Liver (tissue), 10 donors: Measurements from ENCODE around the gene CFAP251. TPM values are rescaled to one million over a fixed set of nuclear protein-coding genes. Genes with fewer than 3 reads are reported as not detected.

Experiments used
- DNase-seq: peaks from one replicate; pipeline ENCODE4 v3.0.0-alpha.2; 2017; ENCODE audit warnings: low spot score
- H3K27ac ChIP-seq, 2 donors: one replicate each; pipeline ENCODE4 v1.7.0; 2013; ENCODE audit warnings: inconsistent platforms in 2 of 2, low read length in 2 of 2, control low read depth in 1 of 2, low read depth in 1 of 2, mild to moderate bottlenecking in 1 of 2
- H3K27me3 ChIP-seq, 4 donors: one replicate each; pipeline versions ENCODE4 v1.6.1 to v1.7.0; 2013; ENCODE audit warnings: low read length in 3 of 4, inconsistent platforms in 1 of 4, mild to moderate bottlenecking in 1 of 4, moderate library complexity in 1 of 4; ENCODE audit not compliant: control insufficient read depth in 4 of 4, insufficient read depth in 4 of 4
- H3K36me3 ChIP-seq, 4 donors: one replicate each; pipeline versions ENCODE4 v1.6.1 to v1.7.0; 2013; ENCODE audit warnings: low read length in 3 of 4, mild to moderate bottlenecking in 3 of 4, low read depth in 1 of 4, moderate library complexity in 1 of 4; ENCODE audit not compliant: control insufficient read depth in 4 of 4, insufficient read depth in 3 of 4
- H3K4me1 ChIP-seq, 4 donors: one replicate each; pipeline versions ENCODE4 v1.6.1 to v1.7.0; 2013; ENCODE audit warnings: low read length in 3 of 4, mild to moderate bottlenecking in 3 of 4, moderate library complexity in 1 of 4; ENCODE audit not compliant: control insufficient read depth in 4 of 4, insufficient read depth in 4 of 4
- H3K4me3 ChIP-seq, 3 donors: one replicate each; pipeline versions ENCODE4 v1.6.1 to v1.7.0; 2013; ENCODE audit warnings: low read length in 3 of 3, control low read depth in 1 of 3, low read depth in 1 of 3, mild to moderate bottlenecking in 1 of 3
- H3K9ac ChIP-seq, 2 donors: one replicate each; pipeline ENCODE4 v1.7.0; 2013; ENCODE audit warnings: low read length in 2 of 2, mild to moderate bottlenecking in 2 of 2, moderate library complexity in 2 of 2, control low read depth in 1 of 2, low read depth in 1 of 2
- H3K9me3 ChIP-seq, 4 donors: one replicate each; pipeline versions ENCODE4 v1.6.1 to v1.7.0; 2013; ENCODE audit warnings: low read length in 3 of 4; ENCODE audit not compliant: control insufficient read depth in 4 of 4
- EGR1 ChIP-seq, 2 donors: IDR thresholded peaks; 2 replicates each; pipeline ENCODE4 v1.6.1; 2016 to 2018; ENCODE audit warnings: antibody characterized with exemption in 2 of 2, low read depth in 2 of 2
- FOXA1 ChIP-seq: IDR thresholded peaks from 2 replicates; pipeline ENCODE4 v1.6.1; 2016; ENCODE audit warnings: antibody characterized with exemption
- FOXA2 ChIP-seq: IDR thresholded peaks from 2 replicates; pipeline ENCODE4 v1.6.1; 2016; ENCODE audit warnings: antibody characterized with exemption
- GABPA ChIP-seq, 2 donors: IDR thresholded peaks in 1 of 2; conservative IDR thresholded peaks in 1 of 2; 2 replicates each; pipeline ENCODE4 v1.6.1; 2016; ENCODE audit warnings: antibody characterized with exemption in 2 of 2, mild to moderate bottlenecking in 1 of 2, moderate library complexity in 1 of 2
- HNF4A ChIP-seq, 2 donors: conservative IDR thresholded peaks; 2 replicates each; pipeline ENCODE4 v1.6.1; 2016; ENCODE audit warnings: antibody characterized with exemption in 2 of 2, mild to moderate bottlenecking in 2 of 2
- HNF4G ChIP-seq: IDR thresholded peaks from 2 replicates; pipeline ENCODE4 v1.6.1; 2016; ENCODE audit warnings: antibody characterized with exemption
- JUND ChIP-seq, 2 donors: IDR thresholded peaks; 2 replicates each; pipeline ENCODE4 v1.6.1; 2016; ENCODE audit warnings: antibody characterized with exemption in 2 of 2
- NR2F2 ChIP-seq: IDR thresholded peaks from 2 replicates; pipeline ENCODE4 v1.6.1; 2016; ENCODE audit warnings: antibody characterized with exemption
- RAD21 ChIP-seq, 2 donors: IDR thresholded peaks; 2 replicates each; pipeline ENCODE4 v1.6.1; 2016; ENCODE audit warnings: antibody characterized with exemption in 2 of 2, mild to moderate bottlenecking in 2 of 2
- RXRA ChIP-seq, 2 donors: IDR thresholded peaks; 2 replicates each; pipeline ENCODE4 v1.6.1; 2017 to 2018; ENCODE audit warnings: antibody characterized with exemption in 2 of 2, mild to moderate bottlenecking in 1 of 2
- SP1 ChIP-seq: IDR thresholded peaks from 2 replicates; pipeline ENCODE4 v1.6.1; 2018; ENCODE audit warnings: antibody characterized with exemption, mild to moderate bottlenecking
- TAF1 ChIP-seq: conservative IDR thresholded peaks from 2 replicates; pipeline ENCODE4 v1.6.1; 2016; ENCODE audit warnings: antibody characterized with exemption, mild to moderate bottlenecking
- YY1 ChIP-seq: IDR thresholded peaks from 2 replicates; pipeline ENCODE4 v1.6.1; 2016; ENCODE audit warnings: antibody characterized with exemption, mild to moderate bottlenecking
- WGBS: extraction: QIAGEN DNeasy Blood & Tissue Kit; methylation state at CpG from one replicate; pipeline ENCODE4 v1.1.7; 2013; 5-methylcytosine and 5-hydroxymethylcytosine counted together
- polyA plus RNA-seq, 2 donors: library from polyadenylated mRNA; stranded (reverse) in 1 of 2; unstranded in 1 of 2; fragments of 200-250 nt in 1 of 2; fragments of >200 nt in 1 of 2; fragmentation: Nextera tagmentation in 1 of 2; extraction: Ambion mirVana in 1 of 2; gene quantifications; one replicate each; pipeline versions ENCODE4 v1.2.1 to v1.2.3, GENCODE V29; 2013 to 2015
- small RNA-seq: library from RNA; depleted of rRNA; stranded (forward); fragments of <200 nt; gene quantifications from one replicate; pipeline ENCODE3, GENCODE V24; 2014
- total RNA-seq, 2 donors: library from RNA; depleted of rRNA; stranded (reverse); fragments of >200 nt; gene quantifications; one replicate each; pipeline ENCODE4 v1.2.3, GENCODE V29; 2014
- TF ChIP-seq, protein P1 (sequence below): IDR thresholded peaks from 2 replicates; pipeline ENCODE4 v1.6.1; 2016; ENCODE audit warnings: antibody characterized with exemption
- TF ChIP-seq, protein P2 (sequence below): IDR thresholded peaks from 2 replicates; pipeline ENCODE4 v1.6.1; 2016; ENCODE audit warnings: antibody characterized with exemption
- TF ChIP-seq, protein P3 (sequence below): IDR thresholded peaks from 2 replicates; pipeline ENCODE4 v1.6.1; 2016; ENCODE audit warnings: antibody characterized with exemption, mild to moderate bottlenecking
- TF ChIP-seq, protein P4 (sequence below): IDR thresholded peaks from 2 replicates; pipeline ENCODE4 v1.6.1; 2016; ENCODE audit warnings: antibody characterized with exemption
- TF ChIP-seq, protein P5 (sequence below): fragments of 150-350 bp; IDR thresholded peaks from 2 replicates; pipeline ENCODE4 v1.5.1; 2017; ENCODE audit warnings: improper control_type of control experiment, low read depth, low read length; ENCODE audit not compliant: missing input control
- donor health status: healthy.
- donor health status: healthy.
- donor health status: healthy.
- donor health status: healthy.
- donor health status: healthy.

The CFAP251 gene
- total and polyA plus RNA-seq, 4 donors = 1.6 to 4.0 (median 2.0) TPM

DNA sequence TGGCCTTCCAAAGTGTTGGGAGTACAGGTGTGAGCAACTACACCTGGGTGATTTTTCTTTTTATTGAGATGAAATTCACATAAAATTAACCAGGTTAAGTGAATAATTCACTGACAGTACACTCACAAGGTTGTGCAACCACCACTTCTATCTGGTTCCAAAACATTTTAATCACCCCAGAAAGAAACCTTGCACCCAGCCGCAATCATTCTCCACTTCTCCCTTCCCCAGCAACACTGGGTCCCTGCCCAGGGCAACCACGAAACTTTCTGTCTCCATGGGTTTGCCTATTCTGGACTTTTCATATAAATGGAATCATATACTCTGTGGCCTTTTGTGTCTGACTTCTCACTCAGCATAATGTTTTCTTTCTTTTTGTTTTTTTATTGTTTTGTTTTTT, 133.9 kb downstream of the CFAP251 start:
- Histone ChIP-seq H3K4me3 (no peak overlapping the region), H3K36me3 (peaks cover 0 to 1% (median 0%) of the 10 kb centered on the region in 4 donors), H3K27ac (peak overlapping the region; percentile 77 to 91), H3K9me3 (no peaks in the 10 kb centered on the region), H3K27me3 (no peaks in the 10 kb centered on the region), H3K4me1 (peaks cover 2 to 41% (median 22%) of the 10 kb centered on the region in 4 donors), H3K9ac (peak overlapping the region in 1 of 2 donors; percentile 77)
- TF ChIP-seq, protein P1, sequence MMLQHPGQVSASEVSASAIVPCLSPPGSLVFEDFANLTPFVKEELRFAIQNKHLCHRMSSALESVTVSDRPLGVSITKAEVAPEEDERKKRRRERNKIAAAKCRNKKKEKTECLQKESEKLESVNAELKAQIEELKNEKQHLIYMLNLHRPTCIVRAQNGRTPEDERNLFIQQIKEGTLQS = no peak
- no peak for TF ChIP-seq FOXA1
- peak; percentile 66 for TF ChIP-seq SP1
- TF ChIP-seq JUND (IDR thresholded peaks at IDR 0.05) = peak in 1 of 2 donors; percentile 36
- TF ChIP-seq FOXA2 = no peak
- no peak for TF ChIP-seq TAF1
- TF ChIP-seq RAD21 (IDR thresholded peaks at IDR 0.05) = peak; percentile 18 to 26
- TF ChIP-seq, protein P2, sequence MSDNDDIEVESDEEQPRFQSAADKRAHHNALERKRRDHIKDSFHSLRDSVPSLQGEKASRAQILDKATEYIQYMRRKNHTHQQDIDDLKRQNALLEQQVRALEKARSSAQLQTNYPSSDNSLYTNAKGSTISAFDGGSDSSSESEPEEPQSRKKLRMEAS = peak; percentile 20
- TF ChIP-seq EGR1 (IDR thresholded peaks at IDR 0.05; ENCODE audit: low read depth in 2 of 2) = no peak
- TF ChIP-seq, protein P3, sequence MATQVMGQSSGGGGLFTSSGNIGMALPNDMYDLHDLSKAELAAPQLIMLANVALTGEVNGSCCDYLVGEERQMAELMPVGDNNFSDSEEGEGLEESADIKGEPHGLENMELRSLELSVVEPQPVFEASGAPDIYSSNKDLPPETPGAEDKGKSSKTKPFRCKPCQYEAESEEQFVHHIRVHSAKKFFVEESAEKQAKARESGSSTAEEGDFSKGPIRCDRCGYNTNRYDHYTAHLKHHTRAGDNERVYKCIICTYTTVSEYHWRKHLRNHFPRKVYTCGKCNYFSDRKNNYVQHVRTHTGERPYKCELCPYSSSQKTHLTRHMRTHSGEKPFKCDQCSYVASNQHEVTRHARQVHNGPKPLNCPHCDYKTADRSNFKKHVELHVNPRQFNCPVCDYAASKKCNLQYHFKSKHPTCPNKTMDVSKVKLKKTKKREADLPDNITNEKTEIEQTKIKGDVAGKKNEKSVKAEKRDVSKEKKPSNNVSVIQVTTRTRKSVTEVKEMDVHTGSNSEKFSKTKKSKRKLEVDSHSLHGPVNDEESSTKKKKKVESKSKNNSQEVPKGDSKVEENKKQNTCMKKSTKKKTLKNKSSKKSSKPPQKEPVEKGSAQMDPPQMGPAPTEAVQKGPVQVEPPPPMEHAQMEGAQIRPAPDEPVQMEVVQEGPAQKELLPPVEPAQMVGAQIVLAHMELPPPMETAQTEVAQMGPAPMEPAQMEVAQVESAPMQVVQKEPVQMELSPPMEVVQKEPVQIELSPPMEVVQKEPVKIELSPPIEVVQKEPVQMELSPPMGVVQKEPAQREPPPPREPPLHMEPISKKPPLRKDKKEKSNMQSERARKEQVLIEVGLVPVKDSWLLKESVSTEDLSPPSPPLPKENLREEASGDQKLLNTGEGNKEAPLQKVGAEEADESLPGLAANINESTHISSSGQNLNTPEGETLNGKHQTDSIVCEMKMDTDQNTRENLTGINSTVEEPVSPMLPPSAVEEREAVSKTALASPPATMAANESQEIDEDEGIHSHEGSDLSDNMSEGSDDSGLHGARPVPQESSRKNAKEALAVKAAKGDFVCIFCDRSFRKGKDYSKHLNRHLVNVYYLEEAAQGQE = peak; percentile 82
- TF ChIP-seq YY1 = no peak
- TF ChIP-seq, protein P4, sequence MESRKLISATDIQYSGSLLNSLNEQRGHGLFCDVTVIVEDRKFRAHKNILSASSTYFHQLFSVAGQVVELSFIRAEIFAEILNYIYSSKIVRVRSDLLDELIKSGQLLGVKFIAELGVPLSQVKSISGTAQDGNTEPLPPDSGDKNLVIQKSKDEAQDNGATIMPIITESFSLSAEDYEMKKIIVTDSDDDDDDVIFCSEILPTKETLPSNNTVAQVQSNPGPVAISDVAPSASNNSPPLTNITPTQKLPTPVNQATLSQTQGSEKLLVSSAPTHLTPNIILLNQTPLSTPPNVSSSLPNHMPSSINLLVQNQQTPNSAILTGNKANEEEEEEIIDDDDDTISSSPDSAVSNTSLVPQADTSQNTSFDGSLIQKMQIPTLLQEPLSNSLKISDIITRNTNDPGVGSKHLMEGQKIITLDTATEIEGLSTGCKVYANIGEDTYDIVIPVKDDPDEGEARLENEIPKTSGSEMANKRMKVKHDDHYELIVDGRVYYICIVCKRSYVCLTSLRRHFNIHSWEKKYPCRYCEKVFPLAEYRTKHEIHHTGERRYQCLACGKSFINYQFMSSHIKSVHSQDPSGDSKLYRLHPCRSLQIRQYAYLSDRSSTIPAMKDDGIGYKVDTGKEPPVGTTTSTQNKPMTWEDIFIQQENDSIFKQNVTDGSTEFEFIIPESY = no peak
- peak; percentile 60 to 72 for TF ChIP-seq HNF4A (conservative IDR thresholded peaks at IDR 0.05)
- TF ChIP-seq RXRA (IDR thresholded peaks at IDR 0.05) = peak in 1 of 2 donors; percentile 80
- TF ChIP-seq NR2F2 = no peak
- TF ChIP-seq GABPA (IDR thresholded peaks at IDR 0.05 in 1 of 2, conservative IDR thresholded peaks at IDR 0.05 in 1 of 2) = no peak
- TF ChIP-seq, protein P5, sequence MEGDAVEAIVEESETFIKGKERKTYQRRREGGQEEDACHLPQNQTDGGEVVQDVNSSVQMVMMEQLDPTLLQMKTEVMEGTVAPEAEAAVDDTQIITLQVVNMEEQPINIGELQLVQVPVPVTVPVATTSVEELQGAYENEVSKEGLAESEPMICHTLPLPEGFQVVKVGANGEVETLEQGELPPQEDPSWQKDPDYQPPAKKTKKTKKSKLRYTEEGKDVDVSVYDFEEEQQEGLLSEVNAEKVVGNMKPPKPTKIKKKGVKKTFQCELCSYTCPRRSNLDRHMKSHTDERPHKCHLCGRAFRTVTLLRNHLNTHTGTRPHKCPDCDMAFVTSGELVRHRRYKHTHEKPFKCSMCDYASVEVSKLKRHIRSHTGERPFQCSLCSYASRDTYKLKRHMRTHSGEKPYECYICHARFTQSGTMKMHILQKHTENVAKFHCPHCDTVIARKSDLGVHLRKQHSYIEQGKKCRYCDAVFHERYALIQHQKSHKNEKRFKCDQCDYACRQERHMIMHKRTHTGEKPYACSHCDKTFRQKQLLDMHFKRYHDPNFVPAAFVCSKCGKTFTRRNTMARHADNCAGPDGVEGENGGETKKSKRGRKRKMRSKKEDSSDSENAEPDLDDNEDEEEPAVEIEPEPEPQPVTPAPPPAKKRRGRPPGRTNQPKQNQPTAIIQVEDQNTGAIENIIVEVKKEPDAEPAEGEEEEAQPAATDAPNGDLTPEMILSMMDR = no peak
- no peak for TF ChIP-seq HNF4G
- no peak for DNase-seq
- WGBS = 31% methylated on average over 2 of the region's 2 CpGs

Small RNAs within 50 kb of the gene (small RNA-seq; reads per million reads assigned to genes)
- not detected for gene AC069503.3
- not detected for gene RF00017
- not detected for gene RNU7-170P

Other genes with a start within 250 kb of the CFAP251 start
- gene MORN3, start 248.9 kb upstream of the CFAP251 start, total RNA-seq = under 1 TPM; 0.05 to 0.08 TPM
- under 1 TPM; 0.06 to 0.13 TPM for gene MORN3, start 248.9 kb upstream of the CFAP251 start, polyA plus RNA-seq
- 1 to 10 TPM; 5.0 to 9.2 TPM for gene TMEM120B, start 205.8 kb upstream of the CFAP251 start, total RNA-seq
- 1 to 10 TPM; 1.6 to 1.7 TPM for gene TMEM120B, start 205.8 kb upstream of the CFAP251 start, polyA plus RNA-seq
- gene RHOF, start 124.9 kb upstream of the CFAP251 start, total RNA-seq = 1 to 10 TPM; 5.9 to 7.0 TPM
- 1 to 10 TPM in 1 of 2 donors, under 1 TPM in 1; 0.97 to 1.1 TPM for gene RHOF, start 124.9 kb upstream of the CFAP251 start, polyA plus RNA-seq
- 1 to 10 TPM; 4.3 to 7.9 TPM for gene SETD1B, start 114.6 kb upstream of the CFAP251 start, total RNA-seq
- gene SETD1B, start 114.6 kb upstream of the CFAP251 start, polyA plus RNA-seq = 1 to 10 TPM; 1.8 to 5.8 TPM
- gene HPD, start 59.7 kb upstream of the CFAP251 start, total RNA-seq = 100 to 1,000 TPM in 1 of 2 donors, 10 to 100 TPM in 1; 31.3 to 620 TPM
- gene HPD, start 59.7 kb upstream of the CFAP251 start, polyA plus RNA-seq = 100 to 1,000 TPM; 397 to 812 TPM
- gene PSMD9, start 29.8 kb upstream of the CFAP251 start, total RNA-seq = 10 to 100 TPM; 39.0 to 52.3 TPM
- 10 to 100 TPM; 50.1 to 57.6 TPM for gene PSMD9, start 29.8 kb upstream of the CFAP251 start, polyA plus RNA-seq
- gene BCL7A, start 103.3 kb downstream of the CFAP251 start, total RNA-seq = 1 to 10 TPM; 5.9 to 8.3 TPM
- gene BCL7A, start 103.3 kb downstream of the CFAP251 start, polyA plus RNA-seq = 1 to 10 TPM; 3.5 to 4.0 TPM
- gene MLXIP, start 160.2 kb downstream of the CFAP251 start, total RNA-seq = 10 to 100 TPM; 10.6 to 19.5 TPM
- gene MLXIP, start 160.2 kb downstream of the CFAP251 start, polyA plus RNA-seq = 10 to 100 TPM; 10.6 to 11.4 TPM